Trophoblast cell (in vitro differentiated cells and primary cell): ENCODE results near the gene FLYWCH1.

Source experiments
- DNase-seq, 2 donors: peaks; one replicate each; pipeline ENCODE4 v3.0.0-alpha.2; 2016
- H2AFZ ChIP-seq: 2 replicates; pipeline ENCODE4 v1.6.1; 2013; ENCODE audit warnings: low read length, moderate library complexity, mild to moderate bottlenecking; ENCODE audit not compliant: insufficient read depth, poor library complexity
- H2AK5ac ChIP-seq: 2 replicates; pipeline ENCODE4 v1.6.1; 2013; ENCODE audit warnings: mild to moderate bottlenecking, low read length
- H2BK120ac ChIP-seq: 2 replicates; pipeline ENCODE4 v1.6.1; 2013; ENCODE audit warnings: low read length, mild to moderate bottlenecking, moderate library complexity; ENCODE audit not compliant: insufficient read depth, poor library complexity
- H2BK12ac ChIP-seq: 2 replicates; pipeline ENCODE4 v1.6.1; 2013; ENCODE audit warnings: mild to moderate bottlenecking, low read length, moderate library complexity
- H2BK5ac ChIP-seq: 2 replicates; pipeline ENCODE4 v1.6.1; 2013; ENCODE audit warnings: low read length, low read depth, moderate library complexity, mild to moderate bottlenecking; ENCODE audit not compliant: poor library complexity
- H3K14ac ChIP-seq: 2 replicates; pipeline ENCODE4 v1.6.1; 2013; ENCODE audit warnings: mild to moderate bottlenecking, low read length
- H3K18ac ChIP-seq: 2 replicates; pipeline ENCODE4 v1.6.1; 2013; ENCODE audit warnings: mild to moderate bottlenecking, low read length
- H3K23ac ChIP-seq: 2 replicates; pipeline ENCODE4 v1.6.1; 2013; ENCODE audit warnings: low read length
- H3K27ac ChIP-seq: 2 replicates; pipeline ENCODE4 v1.5.1; 2013; ENCODE audit warnings: low read depth, mild to moderate bottlenecking, inconsistent platforms, low read length, moderate library complexity
- H3K27me3 ChIP-seq: 2 replicates; pipeline ENCODE4 v1.6.1; 2013; ENCODE audit warnings: inconsistent platforms, mild to moderate bottlenecking, low read length, moderate library complexity; ENCODE audit not compliant: insufficient read depth
- H3K36me3 ChIP-seq, 2 experiments: 1 replicate in 1 of 2; 2 replicates in 1 of 2; pipeline ENCODE4 v1.6.1; 2013; ENCODE audit warnings: low read length in 2 of 2, mild to moderate bottlenecking in 2 of 2, moderate library complexity in 1 of 2; ENCODE audit not compliant: insufficient read depth in 2 of 2, control insufficient read depth in 1 of 2
- H3K4ac ChIP-seq: 2 replicates; pipeline ENCODE4 v1.6.1; 2013; ENCODE audit warnings: low read depth, mild to moderate bottlenecking, low read length, moderate library complexity
- H3K4me1 ChIP-seq, 2 experiments: 1 replicate in 1 of 2; 2 replicates in 1 of 2; pipeline ENCODE4 v1.6.1; 2013; ENCODE audit warnings: low read length in 2 of 2, mild to moderate bottlenecking in 2 of 2, moderate library complexity in 1 of 2; ENCODE audit not compliant: insufficient read depth in 2 of 2, control insufficient read depth in 1 of 2
- H3K4me2 ChIP-seq: 2 replicates; pipeline ENCODE4 v1.6.1; 2013; ENCODE audit warnings: inconsistent platforms, mild to moderate bottlenecking, low read length, moderate library complexity
- H3K4me3 ChIP-seq: 2 replicates; pipeline ENCODE4 v1.5.1; 2013; ENCODE audit warnings: mild to moderate bottlenecking, low read depth, low read length, inconsistent platforms
- H3K79me1 ChIP-seq: one replicate; pipeline ENCODE4 v1.6.1; 2013; ENCODE audit warnings: low read length
- H3K79me2 ChIP-seq: 2 replicates; pipeline ENCODE4 v1.6.1; 2013; ENCODE audit warnings: low read length, mild to moderate bottlenecking; ENCODE audit not compliant: control insufficient read depth, insufficient read depth, poor library complexity
- H3K9ac ChIP-seq: 2 replicates; pipeline ENCODE4 v1.6.1; 2013; ENCODE audit warnings: mild to moderate bottlenecking, low read length
- H3K9me3 ChIP-seq: 2 replicates; pipeline ENCODE4 v1.6.1; 2013; ENCODE audit warnings: low read depth, mild to moderate bottlenecking, control low read depth, inconsistent platforms, low read length; ENCODE audit not compliant: insufficient read depth
- H4K12ac ChIP-seq: 2 replicates; pipeline ENCODE4 v1.6.1; 2013; ENCODE audit warnings: low read depth, mild to moderate bottlenecking, low read length, moderate library complexity
- H4K8ac ChIP-seq: 2 replicates; pipeline ENCODE4 v1.6.1; 2013; ENCODE audit warnings: low read depth, mild to moderate bottlenecking, low read length, moderate library complexity
- H4K91ac ChIP-seq: one replicate; pipeline ENCODE4 v1.6.1; 2013; ENCODE audit warnings: low read depth, mild to moderate bottlenecking, low read length, moderate library complexity
- WGBS: extraction: QIAGEN DNeasy Blood & Tissue Kit; methylation state at CpG from one replicate; pipeline ENCODE4 v1.1.7; 2013; ENCODE audit warnings: missing lambda C conversion rate; ENCODE audit not compliant: insufficient read length, insufficient coverage; ENCODE audit errors: extremely low coverage; 5-methylcytosine and 5-hydroxymethylcytosine counted together

The FLYWCH1 gene

DNA sequence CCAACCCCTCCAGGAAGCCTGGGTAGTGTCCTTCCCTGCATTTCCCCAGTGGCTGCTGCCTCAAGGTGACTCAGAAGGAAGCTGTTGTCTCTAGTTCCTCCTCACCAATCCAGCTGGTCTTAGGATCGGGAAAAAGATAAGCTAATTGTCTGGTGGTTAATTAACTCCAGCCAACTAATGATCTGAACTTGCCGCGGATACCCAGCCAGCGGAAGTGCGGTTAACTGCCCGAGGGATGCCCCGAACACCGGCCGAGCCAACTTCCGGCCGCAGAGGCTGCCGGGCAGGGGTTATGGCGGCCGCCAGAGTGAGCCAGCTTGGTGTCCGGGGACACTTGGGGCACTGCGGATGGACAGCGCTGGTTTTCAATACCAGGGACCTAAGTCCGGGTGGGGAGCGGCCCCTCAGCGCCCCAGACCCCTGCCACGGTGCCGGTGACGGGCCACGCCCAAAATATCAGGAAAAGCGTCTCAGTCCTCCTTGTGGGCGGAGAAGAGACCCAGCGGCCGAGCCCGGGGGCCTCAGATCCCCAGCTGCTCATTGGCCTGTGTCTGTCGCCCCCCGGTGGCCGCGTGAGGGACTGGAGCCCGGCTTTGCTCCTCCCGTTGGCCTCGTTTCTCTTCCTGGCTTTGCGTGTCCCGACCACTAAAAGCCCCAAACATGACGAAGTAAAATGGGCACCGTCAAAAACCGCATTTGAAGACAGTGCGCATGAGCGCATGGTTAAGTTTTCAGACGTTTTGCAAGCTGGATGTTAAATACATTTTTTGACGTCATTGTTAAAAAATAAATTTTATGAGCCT is 43.5 kb upstream of the FLYWCH1 start:
- peaks cover 3 to 4% of the 10 kb centered on the region in 2 experiments for H3K4me1 ChIP-seq
- peak overlapping the region; percentile 76 for H3K4me3 ChIP-seq
- H3K4ac ChIP-seq, result peak overlapping the region; percentile 49
- no peaks in the 10 kb centered on the region for H3K79me2 ChIP-seq
- H2BK5ac ChIP-seq, result peak overlapping the region; percentile 85
- peak overlapping the region; percentile 87 for H3K14ac ChIP-seq
- no peak overlapping the region for H2BK12ac ChIP-seq
- WGBS, result no CpG with 5 or more reads among the region's 45 CpGs
- no peak overlapping the region for H3K23ac ChIP-seq
- peak overlapping the region; percentile 66 for H3K9ac ChIP-seq
- peak overlapping the region; percentile 20 for H3K27ac ChIP-seq
- H3K79me1 ChIP-seq, result peaks cover 6% of the 10 kb centered on the region
- H2AFZ ChIP-seq, result peak overlapping the region; percentile 95
- peak overlapping the region; percentile 82 for H2BK120ac ChIP-seq
- no peak overlapping the region for H2AK5ac ChIP-seq
- no peaks in the 10 kb centered on the region for H3K36me3 ChIP-seq
- peak overlapping the region; percentile 92 for H4K8ac ChIP-seq
- H3K9me3 ChIP-seq, result no peaks in the 10 kb centered on the region
- H4K12ac ChIP-seq, result peak overlapping the region; percentile 72
- peak overlapping the region; percentile 71 for H4K91ac ChIP-seq
- peak overlapping the region; percentile 75 for H3K4me2 ChIP-seq
- H3K18ac ChIP-seq, result peak overlapping the region; percentile 80
- peak; percentile 93 to 97 for DNase-seq
- no peaks in the 10 kb centered on the region for H3K27me3 ChIP-seq

DNA sequence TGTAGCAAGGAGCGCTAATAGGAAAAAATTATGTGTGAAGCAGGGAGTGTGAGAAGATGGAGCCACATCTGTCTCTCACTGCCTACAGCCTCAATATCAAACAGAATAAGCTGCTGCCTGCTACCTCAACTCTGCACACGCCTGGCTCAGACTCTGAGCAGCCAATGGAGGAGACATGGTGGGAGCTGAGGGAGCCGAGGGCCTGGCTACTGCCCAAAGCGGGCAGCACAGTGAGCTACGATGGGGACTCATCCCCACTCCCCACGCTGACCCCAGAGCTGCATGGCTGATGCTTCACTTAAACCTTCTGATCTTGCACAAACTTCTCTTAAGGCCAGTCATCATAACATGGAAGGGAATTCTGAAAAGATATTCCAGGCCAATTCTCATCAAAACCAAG is 39.8 kb upstream of the FLYWCH1 start:
- Histone ChIP-seq H3K4me2 (no peak overlapping the region), H2BK5ac (no peak overlapping the region), H3K27ac (no peak overlapping the region), H4K91ac (no peak overlapping the region), H2AFZ (no peak overlapping the region), H3K14ac (no peak overlapping the region), H3K23ac (no peak overlapping the region), H3K4me3 (no peak overlapping the region), H3K18ac (no peak overlapping the region), H3K36me3 (no peaks in the 10 kb centered on the region), H3K79me1 (peaks cover 6% of the 10 kb centered on the region), H2AK5ac (no peak overlapping the region), H3K27me3 (no peaks in the 10 kb centered on the region), H4K12ac (no peak overlapping the region), H3K4ac (no peak overlapping the region), H2BK12ac (no peak overlapping the region), H3K4me1 (peaks cover 3 to 4% of the 10 kb centered on the region in 2 experiments), H3K9me3 (no peaks in the 10 kb centered on the region), H2BK120ac (no peak overlapping the region), H4K8ac (no peak overlapping the region), H3K79me2 (no peaks in the 10 kb centered on the region), H3K9ac (no peak overlapping the region)
- DNase-seq, result no peak
- WGBS, result no CpG with 5 or more reads among the region's 6 CpGs

DNA sequence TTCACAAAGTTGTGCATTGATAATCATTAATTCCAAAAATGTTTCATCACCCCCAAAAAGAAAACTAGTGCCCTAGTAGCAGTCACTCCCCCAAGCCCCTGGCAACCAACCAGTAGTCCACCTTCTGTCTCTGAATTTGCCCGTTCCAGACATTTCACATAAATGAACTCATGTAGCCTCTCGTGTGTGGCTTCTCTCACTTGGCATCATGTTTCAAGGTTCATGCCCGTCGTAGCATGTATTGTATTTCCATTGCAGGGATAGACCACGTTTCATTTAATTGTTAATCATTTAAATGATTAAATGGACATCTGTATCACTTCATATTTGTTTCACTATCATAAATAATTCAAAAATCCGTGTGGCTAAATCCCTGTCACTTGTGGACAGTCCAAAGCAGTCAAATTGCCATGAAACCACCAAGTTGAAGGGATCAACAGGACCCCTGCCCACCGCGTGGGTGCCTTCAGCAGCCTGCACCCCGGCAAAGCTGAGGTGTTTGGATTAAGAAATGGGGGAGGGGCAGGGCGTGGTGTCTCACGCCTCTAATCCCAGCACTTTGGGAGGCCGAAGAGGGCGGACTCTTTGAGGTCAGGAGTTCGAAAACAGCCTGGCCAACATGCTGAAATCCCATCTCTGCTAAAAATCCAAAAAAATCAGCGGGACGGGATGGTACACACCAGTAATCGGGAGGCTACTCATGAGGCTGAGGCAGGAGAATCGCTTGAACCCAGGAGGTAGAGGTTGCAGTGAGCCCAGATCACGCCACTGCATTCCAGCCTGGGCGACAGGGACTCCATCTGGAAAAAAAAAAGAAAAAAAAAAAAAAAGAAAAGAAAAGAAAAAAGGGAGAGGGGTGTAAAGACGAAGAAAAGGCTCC is 37.5 kb upstream of the FLYWCH1 start:
- DNase-seq, result no peak
- no peaks in the 10 kb centered on the region for H3K79me2 ChIP-seq
- H3K18ac ChIP-seq, result no peak overlapping the region
- peak overlapping the region; percentile 54 for H4K12ac ChIP-seq
- WGBS, result no CpG with 5 or more reads among the region's 21 CpGs
- no peak overlapping the region for H2BK5ac ChIP-seq
- H4K8ac ChIP-seq, result peak overlapping the region; percentile 56
- no peaks in the 10 kb centered on the region for H3K79me1 ChIP-seq
- no peak overlapping the region for H3K4me3 ChIP-seq
- H3K4me1 ChIP-seq, result no peaks in the 10 kb centered on the region
- no peak overlapping the region for H3K14ac ChIP-seq
- no peaks in the 10 kb centered on the region for H3K9me3 ChIP-seq
- no peak overlapping the region for H2BK120ac ChIP-seq
- no peak overlapping the region for H3K9ac ChIP-seq
- H3K27ac ChIP-seq, result no peak overlapping the region
- H2AK5ac ChIP-seq, result no peak overlapping the region
- no peak overlapping the region for H4K91ac ChIP-seq
- H2BK12ac ChIP-seq, result no peak overlapping the region
- no peaks in the 10 kb centered on the region for H3K36me3 ChIP-seq
- no peak overlapping the region for H3K4ac ChIP-seq
- no peak overlapping the region for H3K4me2 ChIP-seq
- H3K23ac ChIP-seq, result no peak overlapping the region
- no peaks in the 10 kb centered on the region for H3K27me3 ChIP-seq
- peak overlapping the region; percentile 71 for H2AFZ ChIP-seq

DNA sequence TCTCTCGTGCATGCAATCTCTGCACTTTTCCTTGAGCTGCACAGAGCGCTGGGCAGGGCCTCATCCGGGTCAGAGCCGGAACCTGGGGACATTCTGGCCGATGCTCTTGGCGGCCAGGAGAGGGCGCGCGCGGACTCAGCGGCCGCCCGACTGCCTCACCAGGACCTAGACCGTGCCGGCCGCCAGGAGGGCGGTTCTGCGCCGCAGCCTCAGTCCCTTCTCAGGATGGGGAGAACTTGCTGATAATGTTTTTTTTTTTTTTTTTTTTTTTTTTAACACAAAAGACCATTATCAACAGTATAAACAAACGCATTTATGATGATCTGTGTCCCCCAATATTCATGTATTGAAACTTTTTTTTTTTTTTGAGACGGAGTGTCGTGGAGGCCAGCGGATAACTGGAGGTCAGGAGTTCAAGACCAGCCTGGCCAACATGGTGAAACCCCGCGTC is 36.8 kb upstream of the FLYWCH1 start:
- H3K27ac ChIP-seq, result no peak overlapping the region
- H3K4ac ChIP-seq, result no peak overlapping the region
- H2BK120ac ChIP-seq, result no peak overlapping the region
- H3K18ac ChIP-seq, result no peak overlapping the region
- no peak overlapping the region for H3K4me2 ChIP-seq
- no peak overlapping the region for H3K23ac ChIP-seq
- no peaks in the 10 kb centered on the region for H3K9me3 ChIP-seq
- H3K36me3 ChIP-seq, result no peaks in the 10 kb centered on the region
- H2BK12ac ChIP-seq, result no peak overlapping the region
- no CpG with 5 or more reads among the region's 25 CpGs for WGBS
- H3K4me3 ChIP-seq, result no peak overlapping the region
- no peak overlapping the region for H4K8ac ChIP-seq
- no peak overlapping the region for H4K91ac ChIP-seq
- no peaks in the 10 kb centered on the region for H3K4me1 ChIP-seq
- H3K79me1 ChIP-seq, result no peaks in the 10 kb centered on the region
- H3K79me2 ChIP-seq, result no peaks in the 10 kb centered on the region
- H3K14ac ChIP-seq, result no peak overlapping the region
- H2AFZ ChIP-seq, result no peak overlapping the region
- H2AK5ac ChIP-seq, result no peak overlapping the region
- H2BK5ac ChIP-seq, result no peak overlapping the region
- H3K9ac ChIP-seq, result no peak overlapping the region
- peak; percentile 87 to 92 for DNase-seq
- no peaks in the 10 kb centered on the region for H3K27me3 ChIP-seq
- no peak overlapping the region for H4K12ac ChIP-seq
